Esophagus muscularis mucosa (tissue), 4 donors: ENCODE measurements around the gene YWHAE. TPM values are rescaled to one million over a fixed set of nuclear protein-coding genes. Genes with fewer than 3 reads are reported as not detected.

ENCODE experiments used
- DNase-seq: peaks from one replicate; pipeline ENCODE4 v3.0.0-alpha.2; 2017; ENCODE audit errors: extremely low spot score
- H3K27ac ChIP-seq, 4 donors: fragments of 200-600 bp; sonication (generic); replicated peaks in 1 of 4; 1 replicate in 3 of 4; 2 replicates in 1 of 4; pipeline ENCODE4 v1.5.1; 2016 to 2019; ENCODE audit warnings: mild to moderate bottlenecking in 1 of 4
- H3K27me3 ChIP-seq, 4 donors: fragments of 200-600 bp; sonication (generic); one replicate each; pipeline versions ENCODE4 v1.5.1 to v1.6.0; 2016 to 2019
- H3K36me3 ChIP-seq, 4 donors: fragments of 200-600 bp; sonication (generic); one replicate each; pipeline ENCODE4 v1.5.1; 2016 to 2019
- H3K4me1 ChIP-seq, 4 donors: fragments of 200-600 bp; sonication (generic); one replicate each; pipeline ENCODE4 v1.5.1; 2016 to 2019
- H3K4me3 ChIP-seq, 4 donors: fragments of 200-600 bp; sonication (generic); 1 replicate in 2 of 4; 2 replicates in 2 of 4; pipeline ENCODE4 v1.5.1; 2016 to 2019; ENCODE audit warnings: mild to moderate bottlenecking in 4 of 4, moderate library complexity in 1 of 4
- H3K9me3 ChIP-seq, 4 donors: fragments of 200-600 bp; sonication (generic); 1 replicate in 3 of 4; 2 replicates in 1 of 4; pipeline ENCODE4 v1.5.1; 2016 to 2019
- EP300 ChIP-seq: sonication (generic); formaldehyde crosslinking; IDR thresholded peaks from one replicate; pipeline ENCODE4 v1.6.1; 2017; ENCODE audit warnings: antibody characterized with exemption
- POLR2A ChIP-seq: fragments of 450-650 bp; IDR thresholded peaks from one replicate; pipeline ENCODE4 v1.6.1; 2017; ENCODE audit warnings: antibody characterized with exemption, moderate library complexity, mild to moderate bottlenecking, low read depth
- POLR2AphosphoS5 ChIP-seq, 2 donors: sonication (generic); formaldehyde crosslinking; IDR thresholded peaks; one replicate each; pipeline ENCODE4 v1.6.1; 2017; ENCODE audit warnings: antibody characterized with exemption in 2 of 2
- WGBS: methylation state at CpG from one replicate; pipeline ENCODE4 v1.1.5; 2018; 5-methylcytosine and 5-hydroxymethylcytosine counted together
- intact Hi-C: fragments of 100-400 bp; cut with DNase I; formaldehyde crosslinking; loops from one replicate; pipeline ENCODE4 v1.15.1; 2023
- total RNA-seq, 4 donors: library from RNA; depleted of rRNA; stranded (reverse); fragments of >200 nt; gene quantifications; one replicate each; pipeline versions ENCODE4 v1.1.0 to v1.2.1, GENCODE V29; 2016
- TF ChIP-seq, protein P1 (sequence below), 3 experiments: fragments of 200-600 bp in 2 of 3; fragments of 450-650 bp in 1 of 3; sonication (generic) in 2 of 3; IDR thresholded peaks; one replicate each; pipeline ENCODE4 v1.5.1; 2017 to 2019; ENCODE audit warnings: antibody characterized with exemption in 3 of 3, mild to moderate bottlenecking in 2 of 3, moderate library complexity in 1 of 3

YWHAE gene
- total RNA-seq, 4 donors from 2014 or later, result 329 to 408 (median 364) TPM

DNA sequence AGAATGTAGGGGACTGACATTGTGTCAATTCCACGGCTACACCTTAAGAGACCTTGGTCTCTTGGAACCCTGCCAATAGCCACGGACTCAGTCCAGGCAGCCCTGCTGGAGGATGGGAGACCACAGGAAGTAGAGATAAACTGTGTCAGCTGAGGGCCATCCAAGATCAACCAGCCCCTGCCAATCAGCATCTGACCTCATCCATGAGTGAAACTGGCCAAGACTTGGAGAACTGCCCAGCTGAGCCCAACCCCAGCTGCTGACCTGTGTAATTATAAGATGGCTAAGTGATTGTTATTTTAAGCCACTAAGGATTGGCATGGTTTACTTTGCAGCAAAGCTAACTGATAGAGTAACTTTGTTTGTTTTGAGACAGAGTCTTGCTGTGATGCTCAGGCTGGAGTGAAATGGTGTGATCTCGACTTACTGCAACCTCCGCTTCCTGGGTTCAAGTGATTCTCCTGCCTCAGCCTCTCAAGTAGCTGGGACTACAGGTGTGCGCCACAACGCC lies 13.3 kb upstream of the YWHAE start:
- intact Hi-C loops, result no loop called here
- no peak overlapping the region for H3K27ac ChIP-seq
- H3K36me3 ChIP-seq, result peaks cover 0 to 21% (median 8%) of the 10 kb centered on the region in 4 donors
- no peak overlapping the region for H3K4me3 ChIP-seq
- TF ChIP-seq EP300, result no peak
- no peak for TF ChIP-seq POLR2A
- TF ChIP-seq, protein P1, sequence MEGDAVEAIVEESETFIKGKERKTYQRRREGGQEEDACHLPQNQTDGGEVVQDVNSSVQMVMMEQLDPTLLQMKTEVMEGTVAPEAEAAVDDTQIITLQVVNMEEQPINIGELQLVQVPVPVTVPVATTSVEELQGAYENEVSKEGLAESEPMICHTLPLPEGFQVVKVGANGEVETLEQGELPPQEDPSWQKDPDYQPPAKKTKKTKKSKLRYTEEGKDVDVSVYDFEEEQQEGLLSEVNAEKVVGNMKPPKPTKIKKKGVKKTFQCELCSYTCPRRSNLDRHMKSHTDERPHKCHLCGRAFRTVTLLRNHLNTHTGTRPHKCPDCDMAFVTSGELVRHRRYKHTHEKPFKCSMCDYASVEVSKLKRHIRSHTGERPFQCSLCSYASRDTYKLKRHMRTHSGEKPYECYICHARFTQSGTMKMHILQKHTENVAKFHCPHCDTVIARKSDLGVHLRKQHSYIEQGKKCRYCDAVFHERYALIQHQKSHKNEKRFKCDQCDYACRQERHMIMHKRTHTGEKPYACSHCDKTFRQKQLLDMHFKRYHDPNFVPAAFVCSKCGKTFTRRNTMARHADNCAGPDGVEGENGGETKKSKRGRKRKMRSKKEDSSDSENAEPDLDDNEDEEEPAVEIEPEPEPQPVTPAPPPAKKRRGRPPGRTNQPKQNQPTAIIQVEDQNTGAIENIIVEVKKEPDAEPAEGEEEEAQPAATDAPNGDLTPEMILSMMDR (IDR thresholded peaks at IDR 0.05), result no peak
- no peak for TF ChIP-seq POLR2AphosphoS5 (IDR thresholded peaks at IDR 0.05)
- 69% methylated on average over 6 of the region's 6 CpGs for WGBS
- H3K4me1 ChIP-seq, result peaks cover 0 to 11% (median 8%) of the 10 kb centered on the region in 4 donors
- no peaks in the 10 kb centered on the region for H3K9me3 ChIP-seq
- no peak for DNase-seq
- no peaks in the 10 kb centered on the region for H3K27me3 ChIP-seq

DNA sequence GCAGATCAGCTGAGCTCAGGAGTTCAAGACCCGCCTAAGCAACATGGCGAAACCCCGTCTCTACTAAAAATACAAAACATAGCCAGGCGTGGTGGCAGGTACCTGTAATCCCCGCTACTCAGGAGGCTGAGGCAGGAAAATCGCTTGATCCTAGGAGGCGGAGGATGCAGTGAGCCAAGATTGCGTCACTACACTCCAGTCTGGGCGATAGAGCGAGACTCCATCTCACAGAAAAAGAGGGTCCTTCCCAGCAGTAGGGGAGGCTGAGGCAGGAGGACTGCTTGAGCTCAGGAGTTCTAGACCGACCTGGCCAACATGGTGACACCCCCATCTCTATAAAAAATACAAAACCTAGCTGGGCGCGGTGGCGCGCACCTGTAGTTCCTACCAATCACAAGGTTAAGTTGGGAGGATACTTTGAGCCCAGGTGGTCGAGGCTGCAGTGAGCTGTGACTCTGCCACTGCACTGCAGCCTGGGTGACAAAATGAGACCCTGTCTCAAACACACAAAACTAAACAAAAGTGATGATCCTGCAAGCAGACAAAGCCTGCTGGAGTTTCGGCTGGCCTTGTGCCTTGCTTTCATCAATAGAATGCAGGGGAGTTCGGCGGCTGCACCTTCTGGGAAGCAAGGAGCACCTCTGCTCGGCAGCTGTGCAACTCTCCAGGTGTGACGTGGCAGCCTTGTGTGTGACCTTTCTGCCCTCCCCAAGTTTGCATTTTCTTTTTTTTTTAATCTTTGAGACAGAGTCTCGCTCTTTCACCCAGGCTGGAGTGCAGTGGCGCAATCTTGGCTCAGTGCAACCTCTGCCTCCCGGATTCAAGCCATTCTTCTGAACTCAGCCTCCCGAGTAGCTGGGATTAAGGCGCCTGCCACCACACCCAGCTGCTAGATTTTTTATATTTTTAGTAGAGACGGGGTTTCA lies 12.4 kb upstream of the YWHAE start:
- peaks cover 0 to 12% (median 5%) of the 10 kb centered on the region in 4 donors for H3K36me3 ChIP-seq
- peaks cover 0 to 11% (median 8%) of the 10 kb centered on the region in 4 donors for H3K4me1 ChIP-seq
- TF ChIP-seq POLR2AphosphoS5 (IDR thresholded peaks at IDR 0.05) (no peak), EP300 (no peak), POLR2A (no peak)
- TF ChIP-seq, protein P1 (IDR thresholded peaks at IDR 0.05), result no peak
- WGBS, result 73% methylated on average over 27 of the region's 27 CpGs
- DNase-seq, result no peak
- no peaks in the 10 kb centered on the region for H3K9me3 ChIP-seq
- H3K27ac ChIP-seq, result no peak overlapping the region
- intact Hi-C loops, result no loop called here
- H3K27me3 ChIP-seq, result no peaks in the 10 kb centered on the region
- H3K4me3 ChIP-seq, result no peak overlapping the region

DNA sequence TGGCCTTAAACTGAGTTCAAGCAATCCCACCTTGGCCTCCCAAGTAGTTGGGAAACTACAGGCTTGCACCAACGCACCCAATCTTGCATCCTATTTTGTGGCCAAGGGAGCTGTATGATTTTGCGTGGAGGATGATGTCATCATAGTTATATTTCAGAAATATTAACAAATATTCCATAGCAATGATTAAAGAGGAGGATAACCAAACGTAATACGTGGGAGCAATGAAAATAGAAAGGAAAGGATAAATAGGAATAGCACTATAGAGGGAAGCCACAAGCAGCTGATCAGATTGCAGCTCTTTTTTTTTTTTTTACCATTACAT lies 2.2 kb upstream of the YWHAE start:
- TF ChIP-seq EP300, result no peak
- TF ChIP-seq, protein P1 (IDR thresholded peaks at IDR 0.05), result no peak
- no peak for TF ChIP-seq POLR2AphosphoS5 (IDR thresholded peaks at IDR 0.05)
- TF ChIP-seq POLR2A, result no peak

DNA sequence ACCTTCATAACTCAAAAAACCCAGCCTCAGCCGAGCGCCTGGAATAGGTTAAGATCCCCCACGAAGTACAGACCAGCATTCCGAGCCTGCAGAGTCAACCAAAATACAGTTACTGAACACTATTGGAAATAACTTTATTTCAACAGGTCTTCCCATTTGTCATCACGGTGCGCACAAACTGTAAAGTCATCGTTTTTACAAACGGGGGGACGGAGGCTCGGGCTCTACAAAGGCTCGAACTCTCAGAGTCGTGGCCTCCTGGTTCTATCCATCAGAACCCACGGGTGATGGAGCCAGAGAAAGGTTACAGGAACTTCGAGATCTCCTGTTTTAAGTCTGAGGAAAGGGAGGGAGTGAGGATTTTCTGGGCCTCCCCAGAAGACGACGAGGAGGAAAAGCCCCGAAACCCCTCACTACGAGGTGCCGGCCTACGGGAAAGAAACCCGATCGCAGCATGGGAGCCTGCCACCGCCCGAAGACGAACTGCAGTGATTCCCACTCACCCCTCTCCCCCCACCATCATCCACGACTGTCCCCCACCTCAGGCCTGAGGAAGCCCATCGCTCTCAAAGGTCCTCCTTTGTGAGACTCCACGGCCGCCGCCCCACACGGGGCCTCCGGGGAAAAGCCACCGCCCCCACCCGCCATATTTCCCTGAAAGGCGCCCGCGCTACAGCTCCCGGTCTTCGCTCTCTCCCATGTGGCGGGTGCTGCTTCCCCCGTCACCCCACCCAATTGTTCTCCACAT lies 917 bp downstream of the YWHAE start:
- peak overlapping the region; percentile 72 to 88 (median 84) for H3K4me3 ChIP-seq
- H3K4me1 ChIP-seq, result peaks cover 47 to 57% (median 53%) of the 10 kb centered on the region in 4 donors
- H3K27ac ChIP-seq, result peak overlapping the region; percentile 95 to 98 (median 96)
- TF ChIP-seq POLR2AphosphoS5 (IDR thresholded peaks at IDR 0.05) (peak in 1 of 2 donors; percentile 22), POLR2A (no peak), EP300 (no peak)
- TF ChIP-seq, protein P1 (IDR thresholded peaks at IDR 0.05), result no peak
- no peaks in the 10 kb centered on the region for H3K27me3 ChIP-seq
- 0% methylated on average over 22 of the region's 41 CpGs for WGBS
- no peaks in the 10 kb centered on the region for H3K36me3 ChIP-seq
- DNase-seq, result no peak
- intact Hi-C loops, result loop anchor here (2.0 kb wide), 1 partner anchor 32 kb away; no protein-coding TSS in a partner anchor
- no peaks in the 10 kb centered on the region for H3K9me3 ChIP-seq

More for the DNA sequence above, 2.2 kb upstream of the YWHAE start:
- no peaks in the 10 kb centered on the region for H3K36me3 ChIP-seq
- peaks cover 20 to 26% (median 21%) of the 10 kb centered on the region in 4 donors for H3K4me1 ChIP-seq
- H3K27me3 ChIP-seq, result no peaks in the 10 kb centered on the region
- intact Hi-C loops, result no loop called here
- no peak for DNase-seq
- H3K9me3 ChIP-seq, result no peaks in the 10 kb centered on the region
- H3K27ac ChIP-seq, result no peak overlapping the region
- H3K4me3 ChIP-seq, result no peak overlapping the region
- 90% methylated on average over 4 of the region's 4 CpGs for WGBS
